ENCODE data around the gene CYLD.

Gene CYLD

GRCh38 chr16:50837324-50837723 lies 95.4 kb downstream of the CYLD start:
- Histone ChIP-seq H3K27me3 (ENCODE audit: control insufficient read depth, insufficient read depth, low read length) (peaks cover 15% of the 10 kb centered on the region), H3K9ac (ENCODE audit: low read length) (no peak overlapping the region), H3K36me3 (ENCODE audit: control insufficient read depth, insufficient read depth, low read length) (no peaks in the 10 kb centered on the region), H3K4me1 (ENCODE audit: control insufficient read depth, insufficient read depth, low read length) (peaks cover 8% of the 10 kb centered on the region), H3K27ac (ENCODE audit: low read depth, low read length) (no peak overlapping the region), H3K4me3 (ENCODE audit: low read depth, low read length) (no peak overlapping the region), H3K9me3 (ENCODE audit: control insufficient read depth, insufficient read depth, low read depth, low read length) (peaks cover 3% of the 10 kb centered on the region; the same call in 1 of the 2 replicates)

GRCh38 chr16:50838165-50838564 lies 96.3 kb downstream of the CYLD start:
- H3K36me3 ChIP-seq (ENCODE audit: control insufficient read depth, insufficient read depth, low read length), result no peaks in the 10 kb centered on the region
- H3K27ac ChIP-seq (ENCODE audit: low read depth, low read length), result no peak overlapping the region
- no peak overlapping the region for H3K4me3 ChIP-seq (ENCODE audit: low read depth, low read length)
- peaks cover 18% of the 10 kb centered on the region for H3K27me3 ChIP-seq (ENCODE audit: control insufficient read depth, insufficient read depth, low read length)
- H3K4me1 ChIP-seq (ENCODE audit: control insufficient read depth, insufficient read depth, low read length), result peaks cover 11% of the 10 kb centered on the region
- no peak overlapping the region for H3K9ac ChIP-seq (ENCODE audit: low read length)
- H3K9me3 ChIP-seq (ENCODE audit: control insufficient read depth, insufficient read depth, low read depth, low read length), result no peaks in the 10 kb centered on the region

- H3K4me3 ChIP-seq (ENCODE audit: low read depth, low read length), result no peak overlapping the region
Observed at GRCh38 chr16:50838885-50839284, 97.0 kb downstream of the CYLD start.

GRCh38 chr16:50839356-50839755 lies 97.5 kb downstream of the CYLD start:
- Histone ChIP-seq H3K9ac (ENCODE audit: low read length) (no peak overlapping the region), H3K9me3 (ENCODE audit: control insufficient read depth, insufficient read depth, low read depth, low read length) (no peaks in the 10 kb centered on the region), H3K4me1 (ENCODE audit: control insufficient read depth, insufficient read depth, low read length) (peaks cover 11% of the 10 kb centered on the region), H3K27ac (ENCODE audit: low read depth, low read length) (no peak overlapping the region), H3K4me3 (ENCODE audit: low read depth, low read length) (no peak overlapping the region), H3K36me3 (ENCODE audit: control insufficient read depth, insufficient read depth, low read length) (no peaks in the 10 kb centered on the region), H3K27me3 (ENCODE audit: control insufficient read depth, insufficient read depth, low read length) (peaks cover 18% of the 10 kb centered on the region)

More at GRCh38 chr16:50838885-50839284, 97.0 kb downstream of the CYLD start:
- Histone ChIP-seq H3K27me3 (ENCODE audit: control insufficient read depth, insufficient read depth, low read length) (peaks cover 18% of the 10 kb centered on the region), H3K9me3 (ENCODE audit: control insufficient read depth, insufficient read depth, low read depth, low read length) (no peaks in the 10 kb centered on the region), H3K4me1 (ENCODE audit: control insufficient read depth, insufficient read depth, low read length) (peaks cover 11% of the 10 kb centered on the region), H3K36me3 (ENCODE audit: control insufficient read depth, insufficient read depth, low read length) (no peaks in the 10 kb centered on the region), H3K9ac (ENCODE audit: low read length) (no peak overlapping the region), H3K27ac (ENCODE audit: low read depth, low read length) (no peak overlapping the region)

- peaks cover 18% of the 10 kb centered on the region for H3K27me3 ChIP-seq (ENCODE audit: control insufficient read depth, insufficient read depth, low read length)
Observed at GRCh38 chr16:50839920-50840729, 98.2 kb downstream of the CYLD start.

GRCh38 chr16:50841081-50841886 lies 99.4 kb downstream of the CYLD start:
- Histone ChIP-seq H3K27me3 (ENCODE audit: control insufficient read depth, insufficient read depth, low read length) (peaks cover 18% of the 10 kb centered on the region), H3K27ac (ENCODE audit: low read depth, low read length) (no peak overlapping the region)

More at GRCh38 chr16:50839920-50840729, 98.2 kb downstream of the CYLD start:
- Histone ChIP-seq H3K9ac (ENCODE audit: low read length) (no peak overlapping the region), H3K9me3 (ENCODE audit: control insufficient read depth, insufficient read depth, low read depth, low read length) (no peaks in the 10 kb centered on the region), H3K36me3 (ENCODE audit: control insufficient read depth, insufficient read depth, low read length) (no peaks in the 10 kb centered on the region), H3K4me1 (ENCODE audit: control insufficient read depth, insufficient read depth, low read length) (peaks cover 11% of the 10 kb centered on the region), H3K27ac (ENCODE audit: low read depth, low read length) (no peak overlapping the region), H3K4me3 (ENCODE audit: low read depth, low read length) (no peak overlapping the region)

GRCh38 chr16:50842013-50842505 lies 100.2 kb downstream of the CYLD start:
- Histone ChIP-seq H3K27ac (ENCODE audit: low read depth, low read length) (no peak overlapping the region), H3K9ac (ENCODE audit: low read length) (no peak overlapping the region), H3K4me3 (ENCODE audit: low read depth, low read length) (no peak overlapping the region), H3K36me3 (ENCODE audit: control insufficient read depth, insufficient read depth, low read length) (no peaks in the 10 kb centered on the region), H3K4me1 (ENCODE audit: control insufficient read depth, insufficient read depth, low read length) (peaks cover 11% of the 10 kb centered on the region), H3K27me3 (ENCODE audit: control insufficient read depth, insufficient read depth, low read length) (peaks cover 18% of the 10 kb centered on the region), H3K9me3 (ENCODE audit: control insufficient read depth, insufficient read depth, low read depth, low read length) (no peaks in the 10 kb centered on the region)

More at GRCh38 chr16:50841081-50841886, 99.4 kb downstream of the CYLD start:
- no peaks in the 10 kb centered on the region for H3K9me3 ChIP-seq (ENCODE audit: control insufficient read depth, insufficient read depth, low read depth, low read length)
- H3K36me3 ChIP-seq (ENCODE audit: control insufficient read depth, insufficient read depth, low read length), result no peaks in the 10 kb centered on the region
- H3K9ac ChIP-seq (ENCODE audit: low read length), result no peak overlapping the region
- H3K4me1 ChIP-seq (ENCODE audit: control insufficient read depth, insufficient read depth, low read length), result peaks cover 11% of the 10 kb centered on the region
- H3K4me3 ChIP-seq (ENCODE audit: low read depth, low read length), result peak overlapping the region; percentile 53

GRCh38 chr16:50842589-50842988 lies 100.7 kb downstream of the CYLD start:
- Histone ChIP-seq H3K4me3 (ENCODE audit: low read depth, low read length) (no peak overlapping the region), H3K36me3 (ENCODE audit: control insufficient read depth, insufficient read depth, low read length) (no peaks in the 10 kb centered on the region), H3K27ac (ENCODE audit: low read depth, low read length) (no peak overlapping the region), H3K27me3 (ENCODE audit: control insufficient read depth, insufficient read depth, low read length) (peaks cover 18% of the 10 kb centered on the region), H3K9me3 (ENCODE audit: control insufficient read depth, insufficient read depth, low read depth, low read length) (no peaks in the 10 kb centered on the region), H3K9ac (ENCODE audit: low read length) (no peak overlapping the region), H3K4me1 (ENCODE audit: control insufficient read depth, insufficient read depth, low read length) (peaks cover 11% of the 10 kb centered on the region)

- H3K4me1 ChIP-seq (ENCODE audit: control insufficient read depth, insufficient read depth, low read length), result peaks cover 11% of the 10 kb centered on the region
- no peak overlapping the region for H3K27ac ChIP-seq (ENCODE audit: low read depth, low read length)
- no peaks in the 10 kb centered on the region for H3K36me3 ChIP-seq (ENCODE audit: control insufficient read depth, insufficient read depth, low read length)
- H3K27me3 ChIP-seq (ENCODE audit: control insufficient read depth, insufficient read depth, low read length), result peaks cover 18% of the 10 kb centered on the region
- H3K9ac ChIP-seq (ENCODE audit: low read length), result no peak overlapping the region
- no peak overlapping the region for H3K4me3 ChIP-seq (ENCODE audit: low read depth, low read length)
- no peaks in the 10 kb centered on the region for H3K9me3 ChIP-seq (ENCODE audit: control insufficient read depth, insufficient read depth, low read depth, low read length)
Observed at GRCh38 chr16:50844840-50845239, 103.0 kb downstream of the CYLD start.

- Histone ChIP-seq H3K9me3 (ENCODE audit: control insufficient read depth, insufficient read depth, low read depth, low read length) (no peaks in the 10 kb centered on the region), H3K4me3 (ENCODE audit: low read depth, low read length) (no peak overlapping the region), H3K27me3 (ENCODE audit: control insufficient read depth, insufficient read depth, low read length) (peaks cover 15% of the 10 kb centered on the region), H3K27ac (ENCODE audit: low read depth, low read length) (no peak overlapping the region), H3K36me3 (ENCODE audit: control insufficient read depth, insufficient read depth, low read length) (no peaks in the 10 kb centered on the region), H3K9ac (ENCODE audit: low read length) (no peak overlapping the region), H3K4me1 (ENCODE audit: control insufficient read depth, insufficient read depth, low read length) (peaks cover 11% of the 10 kb centered on the region)
Observed at GRCh38 chr16:50845296-50845695, 103.4 kb downstream of the CYLD start.

- Histone ChIP-seq H3K27ac (ENCODE audit: low read depth, low read length) (no peak overlapping the region), H3K36me3 (ENCODE audit: control insufficient read depth, insufficient read depth, low read length) (no peaks in the 10 kb centered on the region), H3K27me3 (ENCODE audit: control insufficient read depth, insufficient read depth, low read length) (peaks cover 8% of the 10 kb centered on the region)
Observed at GRCh38 chr16:50846511-50846910, 104.6 kb downstream of the CYLD start.

More at GRCh38 chr16:50846511-50846910, 104.6 kb downstream of the CYLD start:
- no peak overlapping the region for H3K4me3 ChIP-seq (ENCODE audit: low read depth, low read length)
- H3K9me3 ChIP-seq (ENCODE audit: control insufficient read depth, insufficient read depth, low read depth, low read length), result no peaks in the 10 kb centered on the region
- H3K4me1 ChIP-seq (ENCODE audit: control insufficient read depth, insufficient read depth, low read length), result peaks cover 7% of the 10 kb centered on the region
- no peak overlapping the region for H3K9ac ChIP-seq (ENCODE audit: low read length)
